Muscle of leg (tissue), 16 donors: ENCODE data around the gene LILRB4. TPM values are rescaled to one million over a fixed set of nuclear protein-coding genes. Genes with fewer than 3 reads are reported as not detected.
"Not testable (repeated sequence)": the region's sequence is repeated elsewhere in the genome, so short reads cannot be mapped to it uniquely, and the experiment has no call there.

Experiments used
- DNase-seq: peaks from one replicate; pipeline ENCODE4 v3.0.0; 2013
- H3K27ac ChIP-seq: one replicate; pipeline ENCODE4 v1.5.1; 2013; ENCODE audit warnings: mild to moderate bottlenecking, low read length, control low read depth
- H3K27me3 ChIP-seq: one replicate; pipeline ENCODE4 v1.6.1; 2013; ENCODE audit warnings: low read length; ENCODE audit not compliant: control insufficient read depth, insufficient read depth
- H3K36me3 ChIP-seq: one replicate; pipeline ENCODE4 v1.6.1; 2013; ENCODE audit warnings: low read length; ENCODE audit not compliant: control insufficient read depth, insufficient read depth
- H3K4me1 ChIP-seq: one replicate; pipeline ENCODE4 v1.6.1; 2013; ENCODE audit warnings: low read length; ENCODE audit not compliant: control insufficient read depth, insufficient read depth
- H3K4me3 ChIP-seq: one replicate; pipeline ENCODE4 v1.5.1; 2013; ENCODE audit warnings: low read length, control low read depth
- H3K9me3 ChIP-seq: replicated peaks from 2 replicates; pipeline ENCODE4 v1.6.1; 2013; ENCODE audit warnings: low read depth, low read length; ENCODE audit not compliant: control insufficient read depth
- WGBS: methylation state at CpG from one replicate; pipeline ENCODE4 v1.1.5; 2013; ENCODE audit warnings: missing lambda C conversion rate; ENCODE audit not compliant: insufficient coverage; 5-methylcytosine and 5-hydroxymethylcytosine counted together
- long read RNA-seq, 11 donors: transcript quantifications; one replicate each; lab custom pipeline, GENCODE V29; 2026
- polyA plus RNA-seq, 8 donors: library from polyadenylated mRNA; unstranded; fragments of 120-200 nt; gene quantifications; one replicate each; pipeline versions ENCODE4 v1.2.1 to v1.2.3, GENCODE V29; 2013; ENCODE audit warnings: inconsistent platforms in 1 of 8, low replicate concordance in 1 of 8; ENCODE audit not compliant: insufficient read length in 8 of 8, insufficient read depth in 1 of 8
- total RNA-seq: library from RNA; stranded (reverse); fragments of 120-200 nt; gene quantifications from one replicate; pipeline ENCODE4 v1.2.4, GENCODE V29; 2013

The LILRB4 gene
- total RNA-seq (0.71 TPM), polyA plus RNA-seq (1 to 10 TPM in 6 of 8 donors, under 1 TPM in 2; 0.93 to 2.1 (median 1.2) TPM)
- long read RNA-seq, donor 1 = 0 reads
- long read RNA-seq, donor 2 = 0 reads
- long read RNA-seq, donor 3 = 0 reads
- long read RNA-seq, donor 4, partial matches to known transcripts = 0 of 1 reads
- long read RNA-seq, donor 4, other reads (novel, unspliced or antisense) = 0 of 1 reads
- long read RNA-seq, donor 5 = 0 reads
- long read RNA-seq, donor 6 = 0 reads
- long read RNA-seq, donor 7 = 0 reads
- long read RNA-seq, donor 8 = 0 reads
- long read RNA-seq, donor 9, partial matches to known transcripts = 0 of 1 reads
- long read RNA-seq, donor 9, other reads (novel, unspliced or antisense) = 0 of 1 reads
- long read RNA-seq, donor 10 = 0 reads
- long read RNA-seq, donor 11 = 0 reads

DNA sequence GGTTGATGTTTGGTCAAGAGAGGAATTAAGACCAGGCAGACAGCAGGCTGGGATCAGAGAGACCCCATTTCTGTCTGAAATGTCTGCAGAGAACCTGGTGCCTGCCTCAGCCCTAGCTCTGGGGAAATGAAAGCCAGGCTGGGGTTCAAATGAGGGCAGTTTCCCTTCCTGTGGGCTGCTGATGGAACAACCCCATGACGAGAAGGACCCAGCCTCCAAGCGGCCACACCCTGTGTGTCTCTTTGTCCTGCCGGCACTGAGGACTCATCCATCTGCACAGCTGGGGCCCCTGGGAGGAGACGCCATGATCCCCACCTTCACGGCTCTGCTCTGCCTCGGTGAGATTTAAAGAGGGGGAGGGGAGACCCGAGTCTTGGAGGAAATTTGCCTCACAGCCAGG is at the start of gene LILRB4:
LILRB4 (plus strand) TSS at position 256 of the 400 bp plus-strand sequence; CDS start at position 305, 49 bp downstream.
- WGBS = 52% methylated on average over 4 of the region's 7 CpGs
- H3K27ac ChIP-seq = no peak within 1 kb of the TSS

DNA sequence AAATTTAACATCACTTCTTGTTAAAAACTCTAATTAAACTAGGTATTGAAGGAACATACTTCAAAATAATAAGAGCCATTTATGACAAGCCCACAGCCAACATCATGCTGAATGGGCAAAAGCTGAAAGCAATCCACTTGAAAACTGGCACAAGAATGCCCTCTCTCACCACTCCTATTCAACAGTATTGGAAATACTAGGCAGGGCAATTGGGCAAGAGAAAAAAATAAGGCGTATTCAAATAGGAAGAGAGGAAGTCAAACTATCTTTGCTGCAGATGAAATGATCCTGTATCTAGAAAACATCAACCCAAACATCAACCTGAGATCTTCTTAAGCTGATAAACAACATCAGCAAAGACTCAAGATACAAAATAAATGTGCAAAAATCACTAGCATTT is 48.1 kb upstream of the LILRB4 start:
- H3K4me1 ChIP-seq = no peaks in the 10 kb centered on the region
- no peak for DNase-seq
- H3K9me3 ChIP-seq = peaks cover 5% of the 10 kb centered on the region
- no CpG with 5 or more reads among the region's 1 CpG for WGBS
- no peak overlapping the region for H3K27ac ChIP-seq
- no peaks in the 10 kb centered on the region for H3K36me3 ChIP-seq
- H3K27me3 ChIP-seq = no peaks in the 10 kb centered on the region
- no peak overlapping the region for H3K4me3 ChIP-seq

More for the DNA sequence above, at the start of gene LILRB4:
- Histone ChIP-seq H3K4me1 (no peaks in the 10 kb centered on the region), H3K36me3 (no peaks in the 10 kb centered on the region), H3K9me3 (peaks cover 15% of the 10 kb centered on the region), H3K27me3 (no peaks in the 10 kb centered on the region), H3K4me3 (no peak within 1 kb of the TSS)
- peak; percentile 43 for DNase-seq

DNA sequence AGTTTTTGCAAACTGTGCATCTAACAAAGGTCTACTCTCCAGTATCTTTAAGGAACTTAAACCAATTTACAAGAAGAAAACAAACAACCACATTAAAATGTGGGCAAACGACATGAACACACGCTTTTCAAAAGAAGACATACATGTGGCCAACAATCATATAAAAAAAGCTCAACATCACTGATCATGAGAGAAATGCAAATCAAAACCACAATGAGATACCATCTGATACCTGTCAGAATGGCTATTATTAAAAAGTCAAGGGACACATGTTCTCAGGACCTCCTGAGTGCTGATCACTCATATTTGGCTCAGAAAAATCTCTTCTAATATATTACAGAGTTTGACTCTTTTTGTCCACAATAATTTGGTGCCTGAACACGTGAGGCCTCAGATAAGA is 46.7 kb upstream of the LILRB4 start:
- no peak overlapping the region for H3K27ac ChIP-seq
- H3K27me3 ChIP-seq = no peaks in the 10 kb centered on the region
- no peak overlapping the region for H3K4me3 ChIP-seq
- 51% methylated on average over 3 of the region's 3 CpGs for WGBS
- peaks cover 5% of the 10 kb centered on the region for H3K9me3 ChIP-seq
- H3K36me3 ChIP-seq = no peaks in the 10 kb centered on the region
- no peak for DNase-seq
- H3K4me1 ChIP-seq = no peaks in the 10 kb centered on the region

DNA sequence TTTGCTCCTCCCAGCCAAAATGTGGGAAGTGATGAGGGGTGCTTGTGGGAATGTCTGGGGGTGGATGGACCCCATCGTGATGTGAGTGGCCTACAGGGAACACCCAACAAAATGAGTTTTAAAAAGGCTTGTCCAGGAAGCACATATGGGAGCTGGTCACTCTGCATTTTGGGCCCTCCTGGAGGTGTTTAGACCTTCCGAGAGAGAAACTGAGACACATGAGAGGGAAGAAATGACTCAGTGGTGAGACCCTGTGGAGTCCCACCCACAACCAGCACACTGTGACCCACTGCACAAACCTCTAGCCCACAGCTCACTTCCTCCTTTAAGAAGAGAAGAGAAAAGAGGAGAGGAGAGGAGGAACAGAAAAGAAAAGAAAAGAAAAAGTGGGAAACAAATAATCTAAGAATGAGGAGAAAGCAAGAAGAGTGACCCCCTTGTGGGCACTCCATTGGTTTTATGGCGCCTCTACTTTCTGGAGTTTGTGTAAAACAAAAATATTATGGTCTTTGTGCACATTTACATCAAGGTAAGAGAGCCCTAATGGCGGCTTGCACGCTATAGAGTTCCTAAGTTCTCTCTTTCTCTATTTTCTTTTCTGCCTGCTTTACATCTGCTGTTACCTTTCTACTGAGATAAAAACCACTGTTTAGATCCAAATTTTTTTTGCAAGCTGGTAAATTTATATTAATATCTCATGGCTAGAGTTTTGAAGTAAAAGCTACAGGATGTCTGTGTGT is 45.8 kb upstream of the LILRB4 start:
- Histone ChIP-seq H3K4me3 (no peak overlapping the region), H3K27ac (no peak overlapping the region)
- no peak for DNase-seq

DNA sequence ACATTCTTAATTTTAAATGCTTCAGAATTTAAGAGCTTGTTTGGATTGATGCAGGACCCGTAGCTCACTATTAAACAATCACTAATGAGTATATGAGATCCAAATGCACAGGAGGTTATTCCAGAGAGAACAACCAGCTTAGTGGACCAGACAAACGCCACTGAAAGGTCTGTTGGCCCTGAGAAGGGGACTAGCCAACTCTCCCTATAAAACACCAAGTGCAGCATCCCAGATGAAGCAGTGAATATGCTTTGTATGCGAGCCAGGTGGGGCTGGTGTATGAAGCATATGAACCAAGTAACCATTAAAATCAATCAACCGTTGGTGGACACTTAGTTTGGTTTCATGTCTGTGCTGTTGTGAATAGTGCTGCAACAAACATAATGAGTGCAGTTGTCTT is 42.3 kb upstream of the LILRB4 start:
- no peaks in the 10 kb centered on the region for H3K36me3 ChIP-seq
- no CpG with 5 or more reads among the region's 4 CpGs for WGBS
- H3K27ac ChIP-seq = no peak overlapping the region
- peaks cover 2% of the 10 kb centered on the region for H3K9me3 ChIP-seq
- no peaks in the 10 kb centered on the region for H3K4me1 ChIP-seq
- no peak overlapping the region for H3K4me3 ChIP-seq
- H3K27me3 ChIP-seq = no peaks in the 10 kb centered on the region
- DNase-seq = no peak

More for the DNA sequence above, 45.8 kb upstream of the LILRB4 start:
- peaks cover 2% of the 10 kb centered on the region for H3K9me3 ChIP-seq
- H3K4me1 ChIP-seq = no peaks in the 10 kb centered on the region
- 42% methylated on average over 2 of the region's 5 CpGs for WGBS
- H3K36me3 ChIP-seq = no peaks in the 10 kb centered on the region
- H3K27me3 ChIP-seq = no peaks in the 10 kb centered on the region

DNA sequence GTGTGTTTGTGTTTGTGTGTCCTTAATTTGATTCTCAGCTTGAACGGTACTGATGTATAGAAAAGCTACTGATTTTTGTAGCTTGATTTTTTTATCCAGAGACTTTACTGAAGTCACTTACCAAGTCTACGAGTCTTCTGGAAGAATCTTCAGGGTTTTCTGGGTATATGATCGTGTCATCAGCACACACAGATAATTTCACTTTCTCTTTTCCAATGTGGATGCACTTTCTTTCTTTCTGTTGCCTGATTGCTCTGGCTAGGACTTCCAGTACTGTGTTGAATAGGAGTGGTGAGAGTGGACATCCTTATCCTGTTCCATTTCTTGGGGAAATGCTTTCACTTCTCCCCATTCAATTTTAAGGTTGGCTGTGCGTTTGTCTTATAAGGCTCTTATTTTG is 40.4 kb upstream of the LILRB4 start:
- H3K36me3 ChIP-seq = no peaks in the 10 kb centered on the region
- no peak overlapping the region for H3K4me3 ChIP-seq
- H3K27me3 ChIP-seq = no peaks in the 10 kb centered on the region
- no peaks in the 10 kb centered on the region for H3K4me1 ChIP-seq
- no CpG with 5 or more reads among the region's 4 CpGs for WGBS
- H3K27ac ChIP-seq = no peak overlapping the region
- no peak for DNase-seq
- peaks cover 6% of the 10 kb centered on the region for H3K9me3 ChIP-seq

DNA sequence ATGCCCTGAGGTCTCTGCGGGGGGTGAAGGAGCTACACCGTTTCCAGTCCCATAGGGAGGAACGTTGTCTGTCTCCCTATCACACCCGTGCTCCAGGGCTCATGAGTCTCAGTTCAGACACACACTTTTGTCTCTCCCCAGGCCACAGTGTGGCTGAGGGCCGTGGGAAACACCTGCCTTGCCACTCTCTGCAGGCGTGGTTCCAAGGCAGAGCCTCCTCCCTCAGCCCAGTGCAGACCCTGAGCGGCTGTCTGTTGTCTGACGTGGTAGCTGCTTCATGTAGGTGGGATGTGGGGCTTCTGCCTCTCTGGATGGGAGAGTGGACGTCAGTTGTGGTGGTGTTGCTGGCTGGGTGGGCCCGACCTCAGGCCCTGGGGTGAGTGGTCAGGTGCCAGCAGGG is 38.6 kb upstream of the LILRB4 start:
- H3K9me3 ChIP-seq, H3K36me3 ChIP-seq: not testable (repeated sequence)
- WGBS = no CpG with 5 or more reads among the region's 10 CpGs

DNA sequence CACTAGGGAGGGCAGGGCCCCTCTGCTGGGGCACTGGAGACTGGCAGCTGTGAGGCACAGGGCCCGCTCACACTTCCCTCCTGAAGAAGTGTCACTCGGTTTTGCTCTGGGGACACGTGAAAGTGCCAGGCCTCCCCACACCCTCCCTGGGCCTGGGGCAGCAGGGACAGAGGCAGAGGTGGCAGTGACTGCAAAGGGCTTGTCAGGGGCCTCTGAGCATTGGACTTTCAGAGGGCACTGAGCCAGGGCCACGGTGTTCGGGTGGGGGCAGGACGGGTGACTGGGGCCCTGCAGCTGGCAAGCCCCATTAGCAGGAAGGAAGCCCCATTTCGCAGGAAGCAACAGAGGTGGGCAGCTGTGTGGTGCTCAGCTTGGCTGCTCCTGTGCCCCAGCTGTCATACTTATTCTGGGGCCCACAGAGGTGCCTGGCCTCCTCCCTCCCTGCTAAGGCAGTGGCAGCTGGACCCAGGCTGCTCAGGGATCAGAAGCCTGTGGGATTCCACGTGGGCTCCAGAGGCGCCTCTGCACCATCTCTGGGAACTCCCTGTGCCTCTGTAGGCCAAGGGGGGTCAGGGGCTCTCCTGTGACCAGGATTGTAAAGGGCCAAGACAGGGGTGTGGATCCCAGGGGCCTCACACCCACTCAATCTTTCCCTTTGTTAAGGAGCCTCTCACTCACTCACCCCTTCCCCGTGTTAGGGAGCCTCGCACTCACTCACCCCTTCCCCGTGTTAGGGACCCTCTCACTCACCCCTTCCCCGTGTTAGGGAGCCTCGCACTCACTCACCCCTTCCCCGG is 37.7 kb upstream of the LILRB4 start:
- not testable (repeated sequence) for H3K27ac ChIP-seq, H3K27me3 ChIP-seq, H3K36me3 ChIP-seq, H3K9me3 ChIP-seq, H3K4me1 ChIP-seq, DNase-seq, H3K4me3 ChIP-seq
- 73% methylated on average over 8 of the region's 15 CpGs for WGBS

More for the DNA sequence above, 38.6 kb upstream of the LILRB4 start:
- H3K4me1 ChIP-seq, DNase-seq, H3K27me3 ChIP-seq, H3K4me3 ChIP-seq, H3K27ac ChIP-seq: not testable (repeated sequence)

DNA sequence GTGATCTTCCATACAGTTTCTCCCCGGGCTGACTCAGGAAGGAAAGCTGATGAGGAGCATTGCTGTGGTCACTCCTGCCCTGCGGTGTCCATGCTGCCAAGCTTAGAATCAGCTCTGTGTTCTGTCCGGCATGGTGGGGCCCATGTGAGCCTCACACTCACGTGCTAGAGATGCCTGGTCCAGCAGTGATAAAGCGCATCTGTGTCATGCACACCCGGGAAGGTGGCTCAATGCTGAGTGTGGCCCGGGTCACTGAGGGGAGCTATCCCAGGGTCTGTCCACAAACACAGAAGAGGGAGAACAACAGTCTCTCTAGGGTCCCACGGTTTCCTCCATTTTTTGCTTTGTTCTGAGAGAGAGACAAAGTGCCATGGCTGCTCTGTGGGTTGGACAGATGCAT is 36.0 kb upstream of the LILRB4 start:
- H3K27ac ChIP-seq = no peak overlapping the region
- no peaks in the 10 kb centered on the region for H3K27me3 ChIP-seq
- DNase-seq = no peak
- 80% methylated on average over 7 of the region's 8 CpGs for WGBS
- H3K4me1 ChIP-seq = no peaks in the 10 kb centered on the region
- no peak overlapping the region for H3K4me3 ChIP-seq
- peaks cover 9% of the 10 kb centered on the region for H3K9me3 ChIP-seq
- no peaks in the 10 kb centered on the region for H3K36me3 ChIP-seq

DNA sequence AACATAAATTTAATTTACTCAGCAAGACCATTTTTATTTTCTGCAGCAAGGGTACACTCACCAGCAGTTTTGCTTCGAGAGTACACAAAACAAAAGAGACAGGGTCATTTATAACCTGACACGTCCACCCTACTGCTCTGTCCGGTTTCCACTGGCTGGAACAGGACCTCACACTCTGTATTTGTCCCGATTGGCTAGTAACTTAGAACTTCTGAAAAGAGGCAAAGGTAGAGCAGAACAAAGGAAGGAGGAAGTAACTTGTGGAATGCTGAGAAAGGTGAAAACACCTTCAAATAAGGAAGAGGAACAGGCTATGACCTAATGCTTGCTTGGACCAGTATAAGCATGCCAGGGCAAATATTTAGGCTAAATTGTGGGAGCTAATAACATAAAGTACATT is 34.9 kb upstream of the LILRB4 start:
- H3K9me3 ChIP-seq, H3K27ac ChIP-seq, H3K27me3 ChIP-seq, H3K4me1 ChIP-seq, DNase-seq, H3K4me3 ChIP-seq, H3K36me3 ChIP-seq: not testable (repeated sequence)
- WGBS = 93% methylated on average over 3 of the region's 4 CpGs
